HG03159 (cell line): Measurements from ENCODE around the gene ZNF670.
"Not testable (repeated sequence)": the region's sequence is repeated elsewhere in the genome, so short reads cannot be mapped to it uniquely, and the experiment has no call there.

Source experiments
- ATAC-seq: cut with Tn5 transposase; IDR thresholded peaks from one replicate; pipeline ENCODE4 v1.9.1; 2021; ENCODE audit warnings: mild to moderate bottlenecking, moderate library complexity; ENCODE audit not compliant: unreplicated experiment

ZNF670 gene

DNA sequence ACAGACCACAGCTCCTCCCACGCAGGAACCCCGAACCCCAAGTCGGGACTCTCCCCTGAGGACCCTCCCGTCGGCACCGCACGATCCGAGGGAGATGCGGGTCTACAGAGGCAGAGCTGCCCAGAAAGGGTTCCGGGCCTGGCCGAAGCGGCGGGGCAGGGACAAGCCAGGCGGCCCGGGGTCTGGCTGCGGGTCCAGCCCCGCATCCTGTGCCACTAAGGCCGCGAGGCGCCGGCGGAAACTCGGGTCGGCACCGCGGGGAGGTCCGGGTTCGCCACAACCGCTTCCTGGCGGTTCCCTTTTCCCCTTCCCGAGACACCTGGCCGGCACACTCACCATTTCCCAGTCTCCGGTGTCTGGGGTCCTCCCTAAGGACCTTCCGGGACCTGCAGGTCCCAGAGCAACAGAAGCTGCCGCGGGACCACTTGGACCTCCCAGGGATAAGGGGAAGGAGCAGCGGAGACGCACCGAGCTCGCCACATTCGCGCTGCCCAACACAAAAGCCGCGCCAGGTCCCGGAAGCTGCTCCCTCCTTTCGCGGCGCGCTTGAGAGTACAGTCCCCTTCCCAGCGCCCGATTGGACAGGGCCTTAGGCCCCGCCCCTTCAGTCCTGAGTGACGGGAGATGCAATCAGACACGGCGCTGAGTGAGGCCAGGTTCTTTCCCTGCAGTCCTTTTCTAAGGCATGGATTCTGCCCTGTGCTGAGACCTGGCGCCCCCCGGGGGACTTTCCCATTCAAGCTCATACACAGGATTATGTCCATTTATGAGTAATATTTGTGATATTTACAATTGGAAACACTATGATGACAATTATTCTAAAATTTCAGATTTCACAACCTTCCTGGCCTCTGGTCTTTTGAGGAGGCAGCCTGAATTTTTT lies at the start of gene ZNF670:
TSS of gene ZNF670 (minus strand) at position 554 of the 883 bp plus-strand sequence. CDS start at position 339, 215 bp downstream.
- peak; percentile 99 for ATAC-seq

DNA sequence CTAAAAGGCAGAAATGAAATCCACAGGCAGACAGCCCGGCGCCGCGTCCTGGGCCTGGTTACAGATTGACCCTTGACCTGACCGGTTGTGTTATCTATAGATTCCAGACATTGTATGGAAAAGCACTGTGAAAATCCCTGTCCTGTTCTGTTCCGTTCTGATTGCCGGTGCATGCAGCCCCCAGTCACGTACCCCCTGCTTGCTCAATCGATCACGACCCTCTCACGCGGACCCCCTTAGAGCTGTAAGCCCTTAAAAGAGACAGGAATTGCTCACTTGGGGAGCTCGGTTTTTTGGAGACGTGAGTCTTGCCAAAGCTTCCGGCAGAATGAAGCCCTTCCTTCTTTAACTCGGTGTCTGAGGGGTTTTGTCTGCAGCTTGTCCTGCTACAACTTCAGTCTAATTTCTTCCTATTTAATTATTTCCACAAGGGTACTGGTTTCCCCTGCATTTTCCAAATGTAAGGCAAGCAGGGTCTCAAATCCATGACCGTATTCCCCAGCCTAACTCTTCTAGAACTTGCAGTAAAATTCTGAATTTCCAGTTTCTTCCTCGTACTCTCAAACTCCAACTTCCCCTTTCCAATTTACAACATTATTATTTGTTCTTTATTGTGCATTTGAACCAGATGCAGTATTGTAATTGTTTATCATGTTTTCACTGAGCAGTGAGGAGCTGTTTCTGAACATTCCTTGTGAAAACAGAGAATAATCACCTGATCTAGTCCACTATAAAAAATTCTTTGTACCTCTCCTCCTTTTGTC lies 49.1 kb upstream of the ZNF670 start:
- not testable (repeated sequence) for ATAC-seq

DNA sequence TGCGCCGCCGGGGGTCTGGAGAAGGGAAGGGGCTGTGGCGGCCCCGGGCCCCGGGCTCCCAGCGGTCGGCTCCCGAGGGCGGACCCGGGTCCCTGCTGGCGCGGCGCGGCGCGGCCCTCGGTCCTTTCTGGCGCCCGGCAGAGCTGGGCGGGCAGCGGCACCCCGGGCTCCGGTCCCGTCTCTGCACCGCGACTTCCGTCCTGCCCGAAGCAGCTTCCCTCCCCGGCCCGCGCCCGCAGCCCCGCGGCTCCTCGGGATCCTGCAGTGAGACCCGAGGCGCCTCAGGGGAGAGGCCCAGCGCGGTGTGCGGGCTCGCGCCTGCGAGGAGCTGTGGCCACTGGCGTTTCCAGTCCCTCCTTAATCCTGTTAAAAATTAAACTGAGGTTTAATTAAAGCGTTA lies 48.0 kb upstream of the ZNF670 start:
- peak; percentile 54 for ATAC-seq

DNA sequence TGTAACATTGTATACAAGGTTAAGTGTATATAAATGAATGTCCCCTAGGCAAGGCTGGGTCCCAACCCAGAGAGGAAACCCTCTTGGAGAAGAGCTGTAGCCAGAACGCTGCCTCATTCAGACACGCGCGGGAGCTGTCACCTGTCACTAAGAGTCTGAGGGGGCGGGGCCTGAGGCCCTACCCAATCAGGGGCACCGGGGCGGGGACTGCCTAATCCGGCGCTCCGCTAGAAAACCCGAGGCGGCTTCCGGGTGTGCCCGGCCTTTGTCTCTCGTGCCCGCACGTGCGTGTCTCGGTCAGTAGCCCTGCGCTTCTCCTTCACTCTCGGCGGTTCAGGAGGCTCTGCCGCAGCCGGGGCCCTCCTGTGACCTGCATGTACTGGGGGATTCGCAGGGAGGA lies 47.6 kb upstream of the ZNF670 start:
- ATAC-seq: peak; percentile 99

DNA sequence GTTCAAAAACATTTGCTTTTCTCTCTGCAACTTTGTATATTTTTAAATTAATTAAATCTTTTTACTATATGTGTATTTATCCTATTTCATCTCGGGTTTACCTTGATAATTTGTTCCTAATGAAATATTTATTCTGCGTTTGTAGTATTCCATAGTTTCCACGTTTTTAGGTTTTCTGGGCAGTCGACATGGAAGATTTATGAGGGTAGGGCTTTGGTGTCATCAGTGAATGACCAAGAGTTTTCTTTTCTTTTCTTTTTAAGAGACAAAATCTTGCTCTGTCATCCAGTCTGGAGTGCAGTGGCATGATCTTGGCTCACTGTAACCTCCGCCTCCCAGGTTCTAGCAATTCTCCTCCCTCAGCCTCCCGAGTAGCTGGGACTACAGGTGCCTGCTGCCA lies 42.8 kb upstream of the ZNF670 start:
- ATAC-seq: no peak

DNA sequence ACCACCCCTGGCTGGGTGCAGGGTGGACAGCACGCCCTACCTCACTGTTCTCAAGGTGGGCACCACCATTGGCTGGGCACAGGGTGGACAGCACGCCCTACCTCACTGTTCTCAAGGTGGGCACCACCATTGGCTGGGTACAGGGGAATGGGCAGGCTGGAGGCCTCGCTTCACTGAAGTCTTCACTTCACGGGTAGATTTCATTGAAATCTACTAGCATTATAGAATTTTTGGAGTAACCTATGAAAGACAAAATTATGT lies 41.7 kb upstream of the ZNF670 start:
- not testable (repeated sequence) for ATAC-seq

DNA sequence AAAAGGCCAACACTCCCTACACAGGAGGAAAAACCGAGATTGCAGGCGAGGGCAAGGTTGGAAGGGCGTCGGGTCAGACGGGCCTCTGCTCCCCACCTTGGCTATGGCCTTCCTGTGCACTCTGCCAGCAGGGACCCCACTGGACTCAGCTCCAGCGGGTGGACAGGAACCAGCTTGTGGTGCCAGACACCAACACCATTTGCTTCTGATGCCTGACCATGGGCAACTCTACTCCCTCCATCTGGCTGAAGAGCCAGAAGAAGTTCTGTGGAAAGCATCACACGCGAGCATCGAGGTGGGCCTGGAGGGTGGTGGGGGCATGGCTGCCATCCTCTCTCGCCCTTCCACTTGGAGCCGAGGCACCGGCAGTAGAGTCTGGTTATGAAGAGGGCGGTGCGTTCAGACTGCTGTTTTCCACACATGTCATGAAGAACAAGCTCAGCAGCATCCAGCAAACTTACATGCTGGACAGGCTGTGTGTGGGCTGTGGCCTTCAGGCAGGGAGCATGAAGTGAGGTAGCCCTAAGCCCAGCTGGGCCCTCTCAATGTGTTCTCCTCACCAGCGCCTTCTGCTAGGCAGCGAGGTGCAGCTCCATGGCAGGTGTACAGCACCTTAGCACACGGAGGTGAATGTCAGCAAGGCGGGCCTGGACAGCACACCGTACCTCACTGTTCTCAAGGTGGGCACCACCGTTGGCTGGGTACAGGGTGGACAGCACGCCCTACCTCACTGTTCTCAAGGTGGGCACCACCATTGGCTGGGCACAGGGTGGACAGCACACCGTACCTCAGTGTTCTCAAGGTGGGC lies 41.2 kb upstream of the ZNF670 start:
- no peak for ATAC-seq

DNA sequence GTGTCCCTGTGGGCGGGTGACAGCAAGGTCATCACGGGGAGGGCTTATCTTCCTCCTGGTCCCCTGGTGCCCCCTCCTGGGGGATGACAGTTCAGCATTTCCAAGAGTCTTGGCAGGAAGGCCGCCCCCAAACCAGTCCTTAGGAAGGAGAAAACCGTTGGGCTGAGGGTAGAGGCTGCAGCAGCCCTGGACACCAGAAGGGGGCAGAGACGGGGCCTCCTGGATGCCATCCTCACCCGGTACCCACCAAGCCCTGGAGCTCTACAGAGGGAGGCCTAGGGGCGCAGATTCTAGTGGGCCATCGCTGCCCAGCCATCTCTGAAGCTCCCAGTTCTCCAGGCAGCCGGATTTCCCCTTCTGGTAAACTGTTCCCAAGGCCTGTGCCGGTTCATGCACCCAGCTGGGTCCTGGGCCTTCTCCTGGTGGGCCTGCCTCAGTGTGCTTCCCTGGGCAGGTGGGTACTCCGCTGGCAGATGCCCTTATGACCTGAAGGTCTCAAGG lies 40.4 kb upstream of the ZNF670 start:
- no peak for ATAC-seq

DNA sequence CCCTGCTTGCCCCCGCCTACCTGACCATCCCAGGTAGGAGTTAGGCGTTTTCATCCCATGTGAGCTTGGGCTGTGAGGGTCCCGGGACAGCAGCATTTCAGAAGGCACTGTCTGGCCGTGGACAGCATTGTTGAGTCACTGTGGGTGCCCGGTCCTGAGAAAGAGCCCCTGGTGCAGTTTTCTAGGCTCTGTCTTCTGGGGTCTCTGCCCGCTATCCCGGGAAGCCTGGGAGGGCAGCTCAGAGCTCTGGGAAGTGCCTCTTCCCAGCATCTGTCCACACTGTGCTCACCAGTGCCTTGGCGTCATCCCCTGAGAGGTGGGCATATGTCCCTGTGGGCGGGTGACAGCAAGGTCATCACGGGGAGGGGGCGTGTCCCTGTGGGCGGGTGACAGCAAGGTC lies 36.9 kb upstream of the ZNF670 start:
- ATAC-seq: no peak

DNA sequence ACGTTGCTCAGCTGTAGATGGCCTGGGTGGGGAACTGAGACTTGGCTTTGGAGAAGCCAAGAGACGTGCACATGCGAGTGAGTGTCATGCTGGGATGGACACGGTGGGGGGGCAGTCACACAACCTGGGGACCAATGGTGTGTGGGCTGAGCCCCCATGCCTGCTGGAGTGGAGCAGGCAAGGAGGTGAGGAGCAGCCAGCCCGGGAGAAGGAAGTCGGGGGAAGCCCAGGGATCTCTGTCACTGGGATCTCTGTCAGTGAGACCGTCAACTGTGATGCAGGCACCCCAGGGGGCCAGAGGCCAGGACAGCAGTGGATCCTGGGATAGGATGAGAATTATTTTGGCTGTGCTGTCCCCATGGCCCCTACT lies 36.5 kb upstream of the ZNF670 start:
- no peak for ATAC-seq

DNA sequence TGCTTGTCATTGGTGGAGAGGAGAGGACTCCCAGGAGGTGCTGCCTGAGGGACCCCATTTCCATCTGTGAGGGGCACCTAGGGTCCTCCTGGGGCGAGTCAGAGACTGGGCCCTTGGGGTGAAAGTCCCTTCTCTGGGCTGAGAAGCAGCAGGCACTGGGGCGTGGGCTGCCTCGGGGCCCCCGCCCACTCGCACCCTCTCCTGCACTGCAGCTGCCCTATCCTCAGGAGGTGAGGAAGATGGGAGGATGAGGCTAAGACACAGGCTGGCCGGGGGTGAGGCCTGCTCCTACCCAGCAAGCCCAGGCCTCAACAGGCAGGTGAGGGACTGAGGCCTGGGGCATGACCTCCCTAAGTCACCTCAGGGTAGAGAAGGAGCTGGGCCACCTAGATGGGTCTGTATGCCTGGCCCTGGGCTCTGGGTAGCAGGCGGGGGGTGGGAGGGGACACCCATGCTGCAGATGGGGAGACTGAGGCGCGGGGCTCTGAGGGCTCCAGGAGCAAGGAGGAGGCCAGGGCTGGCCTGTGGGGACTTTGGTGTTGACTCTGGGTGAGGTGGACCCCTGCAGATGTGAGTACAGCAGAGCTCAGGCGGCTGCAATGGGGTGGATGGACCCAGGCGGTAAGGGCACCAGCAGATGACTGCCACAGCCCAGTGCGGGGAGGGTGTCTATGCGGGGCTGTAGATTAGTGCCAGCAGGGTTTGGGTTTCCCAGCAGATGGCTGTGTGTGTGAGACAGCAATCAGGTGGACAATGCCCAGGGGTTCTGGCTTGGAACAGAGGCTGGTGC lies 35.9 kb upstream of the ZNF670 start:
- ATAC-seq: no peak

DNA sequence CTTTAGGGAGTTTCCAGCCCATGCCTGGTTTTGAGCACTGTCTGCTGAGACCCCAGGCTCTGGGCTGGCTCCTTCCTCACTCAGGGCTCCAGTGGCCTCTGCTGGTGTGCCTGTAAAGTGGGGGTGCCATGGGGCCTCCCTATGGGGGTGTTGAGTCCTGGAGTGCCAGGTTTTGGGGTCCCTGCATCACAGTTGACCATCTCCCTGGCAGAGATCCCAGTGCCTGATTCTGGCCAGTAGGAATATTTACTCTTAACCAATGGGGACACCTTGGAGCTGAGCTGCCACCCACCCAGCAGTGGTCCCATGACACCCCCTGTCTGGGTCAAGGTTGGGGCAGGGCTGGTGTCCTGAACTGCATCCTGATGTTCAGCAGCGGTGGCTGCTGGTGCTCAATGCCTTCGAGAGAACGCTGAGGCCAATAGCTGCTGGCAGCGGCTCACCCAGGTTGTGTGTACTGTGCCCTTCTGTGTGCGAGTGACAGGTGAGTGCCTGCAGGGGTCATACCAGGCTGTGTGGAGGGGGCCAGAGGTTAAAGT lies 35.2 kb upstream of the ZNF670 start:
- no peak for ATAC-seq

DNA sequence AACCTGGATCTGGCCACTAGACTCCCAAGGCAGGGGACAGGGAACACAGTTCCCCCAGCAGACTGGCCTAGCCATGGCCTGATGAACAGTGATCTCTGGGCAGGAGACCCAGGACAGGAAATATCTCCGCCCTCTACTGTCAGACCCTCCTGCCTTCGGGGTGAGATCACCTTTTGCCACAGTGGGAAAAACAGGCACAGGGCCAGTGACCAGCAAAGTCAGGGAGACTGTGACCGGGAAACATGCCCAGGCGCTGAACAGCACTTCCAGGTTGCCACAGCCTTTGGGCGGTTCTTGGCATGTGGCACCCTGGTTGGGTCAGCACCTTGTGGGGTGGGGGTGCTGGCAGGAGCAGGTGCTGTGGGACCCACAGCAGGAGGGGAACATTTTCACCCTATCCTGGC lies 34.5 kb upstream of the ZNF670 start:
- no peak for ATAC-seq

DNA sequence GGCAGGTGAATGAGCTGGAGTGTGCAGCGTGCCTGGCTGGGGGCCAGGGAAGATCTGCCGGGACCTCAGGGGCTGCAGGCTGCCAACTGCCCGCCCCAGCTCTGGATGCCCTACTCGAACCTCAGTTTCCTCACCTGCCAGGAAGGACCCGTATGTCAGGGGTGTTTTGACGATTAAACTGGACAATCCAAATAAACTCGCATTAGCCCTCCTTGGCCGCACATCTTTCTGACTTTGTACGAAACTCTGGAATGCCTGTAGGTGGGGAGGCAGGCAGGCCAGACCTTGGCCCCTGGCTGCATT lies 33.8 kb upstream of the ZNF670 start:
- no peak for ATAC-seq

DNA sequence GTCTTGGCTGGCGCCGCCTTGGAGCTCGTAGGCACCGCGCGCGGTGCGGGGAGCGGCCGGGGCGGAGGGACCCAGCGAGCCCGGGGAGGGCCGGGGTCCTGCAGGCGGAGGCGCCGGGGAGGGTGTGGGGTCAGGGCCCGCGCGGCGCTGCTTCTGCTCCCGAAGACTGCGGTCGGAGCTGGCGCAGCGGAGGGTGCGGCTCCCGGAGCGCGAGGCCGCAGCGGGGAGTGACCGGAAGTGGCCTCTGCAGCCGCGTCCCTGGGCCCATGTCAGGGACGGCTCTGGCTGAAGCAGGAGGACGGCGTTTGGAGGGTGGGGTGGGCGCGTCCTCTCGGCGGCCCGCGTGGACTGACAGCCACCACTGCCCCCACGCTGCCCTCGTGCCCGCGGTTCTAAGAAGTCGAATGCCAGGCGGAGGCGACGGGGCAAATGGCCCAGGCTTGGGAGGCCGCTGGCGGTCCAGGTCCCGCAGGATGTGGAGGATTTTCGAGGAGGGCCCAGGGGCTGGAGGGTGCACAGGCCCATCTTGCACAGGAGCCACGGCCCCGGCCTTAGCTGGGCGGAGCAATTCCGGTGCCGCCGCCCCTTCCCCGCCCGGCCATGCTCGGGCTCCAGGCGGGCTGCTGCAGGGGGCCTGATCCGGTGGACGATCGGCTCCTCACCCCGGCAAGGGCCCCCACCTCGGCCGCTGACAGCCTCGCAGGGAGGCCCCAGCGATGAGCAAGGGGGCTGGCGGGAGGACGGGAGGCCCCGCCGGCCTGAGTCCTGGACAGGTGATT lies 33.3 kb upstream of the ZNF670 start:
- no peak for ATAC-seq

DNA sequence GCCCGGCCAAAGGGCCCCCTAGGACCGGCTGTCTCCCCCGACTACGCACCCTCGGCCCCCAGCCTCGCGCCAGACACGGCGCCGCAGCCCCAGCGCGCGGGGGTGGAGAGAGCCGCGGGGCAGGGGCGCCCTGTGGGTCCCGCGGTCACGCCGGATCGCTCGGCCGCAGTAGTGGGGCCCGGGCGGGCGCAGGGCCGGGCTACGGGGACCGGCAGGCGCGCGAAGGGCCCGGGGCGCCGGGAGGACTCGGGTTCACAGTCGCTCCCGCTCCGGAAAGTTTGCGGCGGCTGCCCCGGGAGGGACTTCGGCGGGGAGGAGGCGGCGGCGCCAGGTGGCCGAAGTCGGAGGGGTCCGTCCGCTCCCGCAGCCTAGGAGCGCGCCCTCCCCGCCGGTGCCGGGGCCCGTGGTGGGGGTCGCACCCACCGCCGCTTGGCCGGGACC lies 32.7 kb upstream of the ZNF670 start:
- ATAC-seq: no peak

DNA sequence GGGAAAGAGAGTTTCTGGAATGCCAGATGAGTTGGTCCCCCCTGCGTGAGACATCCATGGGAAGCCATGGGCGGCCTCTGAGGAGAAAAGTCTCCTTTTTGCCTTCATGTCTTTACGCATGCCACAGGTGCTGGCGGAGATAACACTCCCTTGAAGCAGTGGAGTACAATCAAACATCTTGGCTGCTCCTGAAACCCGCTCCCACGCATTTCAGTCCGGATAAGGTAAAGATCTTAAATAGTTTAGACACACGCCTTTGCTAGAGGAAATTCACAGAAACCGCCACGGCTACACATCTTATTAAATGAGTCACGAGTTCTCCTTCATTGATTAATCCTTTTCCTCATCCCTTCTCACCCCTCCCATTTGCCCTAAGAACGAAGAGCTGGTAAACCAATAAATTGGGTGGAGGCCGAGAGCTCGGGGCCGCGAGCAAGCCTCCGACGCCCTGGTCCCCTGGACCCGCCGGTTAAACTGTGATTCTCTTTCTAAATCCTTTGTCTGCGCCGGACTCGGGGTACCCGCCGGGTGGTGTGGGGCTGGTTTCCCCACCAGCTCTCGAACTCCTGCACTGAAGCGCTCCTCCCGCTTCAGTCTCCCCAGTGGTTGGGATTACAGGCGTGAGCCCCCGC lies 32.1 kb upstream of the ZNF670 start:
- ATAC-seq: no peak

DNA sequence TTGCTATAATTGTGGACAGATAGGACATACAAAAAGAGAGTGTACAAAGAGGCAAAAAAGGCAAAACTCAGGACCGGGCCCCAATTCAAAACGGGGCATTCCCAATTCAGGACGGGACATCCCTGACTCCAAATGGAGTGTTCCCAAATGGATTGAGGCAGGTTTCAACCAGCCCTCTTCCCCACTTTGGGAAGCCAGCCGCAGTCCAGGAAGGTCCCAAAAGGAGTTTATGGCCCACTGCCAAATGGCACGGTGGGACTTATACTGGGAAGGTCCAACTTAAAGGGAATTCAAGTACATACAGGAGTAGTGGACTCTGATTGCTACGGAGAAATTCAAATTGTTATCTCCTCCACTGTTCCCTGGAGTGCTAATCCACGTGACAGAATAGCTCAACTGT lies 29.1 kb upstream of the ZNF670 start:
- ATAC-seq: no peak

DNA sequence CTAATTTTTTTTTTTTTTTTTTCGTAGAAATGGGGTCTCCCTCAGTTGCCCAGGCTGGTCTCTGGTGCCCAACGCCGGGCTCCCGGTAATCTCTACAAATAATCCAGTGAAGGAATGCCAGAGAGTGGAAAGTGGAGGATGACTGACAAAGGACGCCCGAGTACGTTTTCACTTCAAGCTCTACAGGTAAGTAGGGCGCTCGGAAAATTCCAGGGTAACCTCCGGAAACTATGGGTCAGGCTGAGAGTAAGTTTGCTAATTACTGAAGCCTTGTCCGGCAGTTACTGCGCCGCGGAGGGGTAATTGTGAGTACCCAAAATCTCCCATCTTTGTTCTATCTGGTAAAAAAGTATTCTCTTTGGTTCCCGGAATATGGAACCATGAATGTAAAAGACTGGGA lies 27.4 kb upstream of the ZNF670 start:
- ATAC-seq: no peak
